ENCODE results near the gene MKKS. TPM values are rescaled to one million over a fixed set of nuclear protein-coding genes. Genes with fewer than 3 reads are reported as not detected.

The MKKS gene
- total and polyA plus RNA-seq, 2 experiments from 2014 or later = 15.0 to 17.4 TPM

DNA sequence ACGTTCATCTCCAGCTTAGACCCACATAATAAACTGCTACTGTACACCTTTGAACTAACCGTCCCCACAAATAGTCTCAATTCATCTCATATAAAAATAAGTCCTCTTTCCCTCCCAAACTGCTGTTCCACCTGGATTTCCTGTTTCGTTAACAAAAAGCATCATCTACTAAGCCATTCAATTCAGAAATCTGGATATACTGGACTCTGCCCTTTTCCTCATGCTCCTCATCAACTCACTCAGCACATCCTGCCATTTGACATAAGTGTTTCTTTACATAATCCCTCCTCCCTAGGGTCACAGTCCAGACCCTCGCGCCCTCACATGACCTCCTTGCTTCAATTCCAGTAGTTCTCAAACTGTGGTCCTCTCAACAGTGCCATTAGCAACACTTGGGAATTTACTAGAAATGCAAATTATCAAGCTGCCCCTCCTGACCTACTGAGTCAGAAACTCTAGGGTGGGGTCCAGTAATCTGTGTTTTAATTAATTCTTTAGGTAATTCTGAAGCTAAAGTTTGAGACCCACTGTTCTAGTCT lies 4.5 kb downstream of the MKKS start:
- Histone ChIP-seq H3K4me2 (no peak overlapping the region), H3K27me3 (no peaks in the 10 kb centered on the region), H3K4me3 (no peak overlapping the region), H4K20me1 (ENCODE audit: insufficient read depth, poor library complexity, severe bottlenecking) (peaks cover 5% of the 10 kb centered on the region), H3K9me2 (replicated peaks; ENCODE audit: insufficient read depth) (no peaks in the 10 kb centered on the region), H3K36me3 (replicated peaks; ENCODE audit: insufficient read depth, low read depth) (no peaks in the 10 kb centered on the region), H3K9me3 (ENCODE audit: low read depth) (no peaks in the 10 kb centered on the region), H3K27ac (no peak overlapping the region), H3K79me2 (peaks cover 81% of the 10 kb centered on the region), H3K4me1 (ENCODE audit: insufficient read depth) (no peaks in the 10 kb centered on the region), H2AFZ (no peak overlapping the region)
- TF ChIP-seq EZH2 (IDR thresholded peaks at IDR 0.05; ENCODE audit: borderline replicate concordance) = no peak
- TF ChIP-seq, protein P1, sequence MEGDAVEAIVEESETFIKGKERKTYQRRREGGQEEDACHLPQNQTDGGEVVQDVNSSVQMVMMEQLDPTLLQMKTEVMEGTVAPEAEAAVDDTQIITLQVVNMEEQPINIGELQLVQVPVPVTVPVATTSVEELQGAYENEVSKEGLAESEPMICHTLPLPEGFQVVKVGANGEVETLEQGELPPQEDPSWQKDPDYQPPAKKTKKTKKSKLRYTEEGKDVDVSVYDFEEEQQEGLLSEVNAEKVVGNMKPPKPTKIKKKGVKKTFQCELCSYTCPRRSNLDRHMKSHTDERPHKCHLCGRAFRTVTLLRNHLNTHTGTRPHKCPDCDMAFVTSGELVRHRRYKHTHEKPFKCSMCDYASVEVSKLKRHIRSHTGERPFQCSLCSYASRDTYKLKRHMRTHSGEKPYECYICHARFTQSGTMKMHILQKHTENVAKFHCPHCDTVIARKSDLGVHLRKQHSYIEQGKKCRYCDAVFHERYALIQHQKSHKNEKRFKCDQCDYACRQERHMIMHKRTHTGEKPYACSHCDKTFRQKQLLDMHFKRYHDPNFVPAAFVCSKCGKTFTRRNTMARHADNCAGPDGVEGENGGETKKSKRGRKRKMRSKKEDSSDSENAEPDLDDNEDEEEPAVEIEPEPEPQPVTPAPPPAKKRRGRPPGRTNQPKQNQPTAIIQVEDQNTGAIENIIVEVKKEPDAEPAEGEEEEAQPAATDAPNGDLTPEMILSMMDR (IDR thresholded peaks at IDR 0.05; ENCODE audit: poor library complexity) = no peak
- TF ChIP-seq EZH2phosphoT487 (IDR thresholded peaks at IDR 0.05; ENCODE audit: low read depth, severe bottlenecking, unreplicated experiment) = no peak
- whole genome bisulfite sequencing (ENCODE audit: low lambda C conversion rate, missing lambda C conversion rate) = 85% methylated on average over 5 of the region's 5 CpGs
- DNase-seq (ENCODE audit: low spot score) = peak; percentile 13

DNA sequence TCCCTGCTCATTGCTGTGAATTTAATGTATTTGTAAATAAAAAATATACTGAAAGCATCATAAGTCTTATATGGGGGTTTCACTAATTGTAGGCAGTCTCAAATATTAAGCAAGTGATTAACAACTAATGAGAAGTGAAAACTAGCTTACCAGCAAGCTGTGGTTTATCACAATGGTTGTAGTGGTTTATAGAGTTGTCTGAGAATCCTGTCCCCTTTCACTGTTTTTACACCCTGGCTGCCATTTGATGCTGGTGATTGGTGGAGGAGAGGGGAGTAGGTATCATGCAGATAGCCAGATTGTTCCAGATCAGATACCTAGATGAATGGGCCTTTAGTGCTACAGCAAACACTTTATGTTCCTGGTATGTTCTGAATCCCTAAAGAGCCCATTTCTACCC lies 6.0 kb downstream of the MKKS start:
- no peaks in the 10 kb centered on the region for H3K27me3 ChIP-seq
- H3K79me2 ChIP-seq = peaks cover 89% of the 10 kb centered on the region
- peaks cover 5% of the 10 kb centered on the region for H4K20me1 ChIP-seq (ENCODE audit: insufficient read depth, poor library complexity, severe bottlenecking)

DNA sequence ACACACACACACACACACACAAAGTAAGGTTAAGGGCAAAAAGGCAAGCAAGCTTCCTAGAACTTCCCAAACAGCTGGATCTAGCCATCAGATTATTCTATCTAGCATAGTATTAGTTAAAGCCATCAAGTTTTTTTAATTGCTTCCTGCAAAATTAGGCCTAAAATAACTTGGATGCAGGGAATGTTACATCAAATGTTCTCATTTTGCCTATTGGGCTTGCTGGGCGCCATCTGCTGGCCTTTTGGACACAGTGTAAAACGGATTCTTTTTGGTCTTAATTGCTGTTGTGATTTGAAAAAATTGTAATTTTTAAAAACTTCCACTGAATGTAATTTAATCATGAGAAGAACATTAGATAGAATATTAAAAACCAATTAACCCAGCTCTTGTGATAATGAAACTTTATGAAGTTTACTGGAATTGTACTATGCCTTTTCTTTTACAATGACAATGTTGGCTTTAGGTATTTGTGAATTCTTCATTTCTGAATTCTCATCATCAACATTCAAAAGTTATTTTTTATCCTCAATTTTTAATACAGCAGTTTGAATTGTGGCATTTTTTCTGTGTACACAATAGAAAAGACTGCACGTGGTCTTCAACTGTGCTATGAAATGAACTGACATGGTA lies 6.8 kb downstream of the MKKS start:
- H3K27me3 ChIP-seq = no peaks in the 10 kb centered on the region
- no peaks in the 10 kb centered on the region for H3K9me3 ChIP-seq (ENCODE audit: low read depth)
- peaks cover 5% of the 10 kb centered on the region for H4K20me1 ChIP-seq (ENCODE audit: insufficient read depth, poor library complexity, severe bottlenecking)
- TF ChIP-seq EZH2 (IDR thresholded peaks at IDR 0.05; ENCODE audit: borderline replicate concordance) (no peak), EZH2phosphoT487 (IDR thresholded peaks at IDR 0.05; ENCODE audit: low read depth, severe bottlenecking, unreplicated experiment) (no peak)
- TF ChIP-seq, protein P1 (IDR thresholded peaks at IDR 0.05; ENCODE audit: poor library complexity) = peak; percentile 95
- no peak overlapping the region for H3K27ac ChIP-seq
- no peak overlapping the region for H3K4me3 ChIP-seq
- no peak overlapping the region for H3K4me2 ChIP-seq
- no peaks in the 10 kb centered on the region for H3K36me3 ChIP-seq (replicated peaks; ENCODE audit: insufficient read depth, low read depth)
- H2AFZ ChIP-seq = no peak overlapping the region
- no peaks in the 10 kb centered on the region for H3K9me2 ChIP-seq (replicated peaks; ENCODE audit: insufficient read depth)
- WGBS (ENCODE audit: low lambda C conversion rate, missing lambda C conversion rate) = 34% methylated on average over 3 of the region's 3 CpGs
- DNase-seq (ENCODE audit: low spot score) = peak; percentile 76
- no peaks in the 10 kb centered on the region for H3K4me1 ChIP-seq (ENCODE audit: insufficient read depth)
- H3K79me2 ChIP-seq = peaks cover 86% of the 10 kb centered on the region

More for the DNA sequence above, 6.0 kb downstream of the MKKS start:
- Histone ChIP-seq H3K4me1 (ENCODE audit: insufficient read depth) (no peaks in the 10 kb centered on the region), H3K36me3 (replicated peaks; ENCODE audit: insufficient read depth, low read depth) (no peaks in the 10 kb centered on the region), H3K9me2 (replicated peaks; ENCODE audit: insufficient read depth) (no peaks in the 10 kb centered on the region), H3K27ac (no peak overlapping the region), H3K4me2 (no peak overlapping the region), H3K9me3 (ENCODE audit: low read depth) (no peaks in the 10 kb centered on the region), H2AFZ (no peak overlapping the region), H3K4me3 (no peak overlapping the region)
- TF ChIP-seq EZH2phosphoT487 (IDR thresholded peaks at IDR 0.05; ENCODE audit: low read depth, severe bottlenecking, unreplicated experiment) = no peak
- TF ChIP-seq, protein P1 (IDR thresholded peaks at IDR 0.05; ENCODE audit: poor library complexity) = no peak
- TF ChIP-seq EZH2 (IDR thresholded peaks at IDR 0.05; ENCODE audit: borderline replicate concordance) = no peak
- DNase-seq (ENCODE audit: low spot score) = no peak

All from hepatocyte (in vitro differentiated cells).